K562 (cell line): ENCODE results near the gene TMEM247. TPM values are rescaled to one million over a fixed set of nuclear protein-coding genes. Genes with fewer than 3 reads are reported as not detected.

ENCODE experiments used
- HLTF ChIP-seq: fragments of 450-650 bp; IDR thresholded peaks from 2 replicates; pipeline ENCODE4 v1.6.1; 2016
- XRCC3 ChIP-seq: fragments of 450-650 bp; IDR thresholded peaks from 2 replicates; pipeline ENCODE4 v1.6.1; 2017; ENCODE audit warnings: mild to moderate bottlenecking, moderate library complexity
- ZNF699 ChIP-seq: fragments of 250-450 bp; sonication (Bioruptor Pico); IDR thresholded peaks from 2 replicates; pipeline ENCODE4 v1.8.0; 2021; ENCODE audit warnings: mild to moderate bottlenecking, moderate library complexity; ENCODE audit not compliant: insufficient replicate concordance
- polyA plus RNA-seq, 8 experiments: library from polyadenylated mRNA; depleted of rRNA in 4 of 8; stranded (reverse) in 5 of 8; unstranded in 3 of 8; fragments of >200 nt; fragmentation: Nextera tagmentation in 2 of 8; fragmentation: Illumina TruSeq in 1 of 8; extraction: Ambion mirVana in 2 of 8; extraction: Trizol in 1 of 8; gene quantifications; 2 replicates each; pipeline versions ENCODE4 v1.2.1 to v1.2.3, GENCODE V29; 2011 to 2014; ENCODE audit warnings: inconsistent platforms in 1 of 8, missing spikeins in 1 of 8
- total RNA-seq, 7 experiments: library from RNA; depleted of rRNA in 6 of 7; stranded (reverse); fragments of >200 nt in 6 of 7; fragmentation: Illumina TruSeq in 2 of 7; extraction: Trizol in 2 of 7; gene quantifications; 2 replicates each; pipeline versions ENCODE4 v1.2.1 to v1.2.3, GENCODE V29; 2011 to 2021; ENCODE audit warnings: low replicate concordance in 1 of 7
- TF ChIP-seq, protein P1 (sequence below): fragments of 200-800 bp; sonication (Bioruptor generic); IDR thresholded peaks from 2 replicates; pipeline ENCODE4 v1.6.1; 2016; ENCODE audit warnings: missing genetic modification characterization, missing compliant biosample characterization
- TF ChIP-seq, protein P2 (sequence below): fragments of 450-650 bp; IDR thresholded peaks from 2 replicates; pipeline ENCODE4 v1.6.1; 2016; ENCODE audit warnings: missing biosample characterization, missing genetic modification characterization

The TMEM247 gene
- total and polyA plus RNA-seq, 9 of the 15 experiments (the other 6 are each of a cell fraction or from before 2014, with no cell fraction given), result 0.24 to 4.7 (median 3.1) TPM

DNA sequence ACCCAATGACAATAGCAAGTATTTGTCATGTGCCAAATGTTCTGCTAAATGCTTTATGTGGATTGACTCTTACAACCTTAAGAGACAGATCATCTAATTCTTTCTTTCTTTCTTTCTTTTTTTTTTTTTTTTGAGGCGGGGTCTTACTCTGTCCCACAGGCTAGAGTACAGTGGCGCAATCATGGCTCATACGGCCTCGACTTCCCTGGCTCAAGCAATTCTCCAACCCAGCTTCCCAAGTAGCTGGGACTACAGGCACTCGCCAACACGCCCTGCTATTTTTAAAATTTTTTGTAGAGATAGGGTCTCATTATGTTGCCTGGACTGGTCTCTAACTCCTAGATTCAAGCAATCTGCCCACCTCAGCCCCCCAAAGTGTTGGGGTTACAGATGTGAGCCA is 21.4 kb downstream of the TMEM247 start (continued):
- TF ChIP-seq, protein P1, sequence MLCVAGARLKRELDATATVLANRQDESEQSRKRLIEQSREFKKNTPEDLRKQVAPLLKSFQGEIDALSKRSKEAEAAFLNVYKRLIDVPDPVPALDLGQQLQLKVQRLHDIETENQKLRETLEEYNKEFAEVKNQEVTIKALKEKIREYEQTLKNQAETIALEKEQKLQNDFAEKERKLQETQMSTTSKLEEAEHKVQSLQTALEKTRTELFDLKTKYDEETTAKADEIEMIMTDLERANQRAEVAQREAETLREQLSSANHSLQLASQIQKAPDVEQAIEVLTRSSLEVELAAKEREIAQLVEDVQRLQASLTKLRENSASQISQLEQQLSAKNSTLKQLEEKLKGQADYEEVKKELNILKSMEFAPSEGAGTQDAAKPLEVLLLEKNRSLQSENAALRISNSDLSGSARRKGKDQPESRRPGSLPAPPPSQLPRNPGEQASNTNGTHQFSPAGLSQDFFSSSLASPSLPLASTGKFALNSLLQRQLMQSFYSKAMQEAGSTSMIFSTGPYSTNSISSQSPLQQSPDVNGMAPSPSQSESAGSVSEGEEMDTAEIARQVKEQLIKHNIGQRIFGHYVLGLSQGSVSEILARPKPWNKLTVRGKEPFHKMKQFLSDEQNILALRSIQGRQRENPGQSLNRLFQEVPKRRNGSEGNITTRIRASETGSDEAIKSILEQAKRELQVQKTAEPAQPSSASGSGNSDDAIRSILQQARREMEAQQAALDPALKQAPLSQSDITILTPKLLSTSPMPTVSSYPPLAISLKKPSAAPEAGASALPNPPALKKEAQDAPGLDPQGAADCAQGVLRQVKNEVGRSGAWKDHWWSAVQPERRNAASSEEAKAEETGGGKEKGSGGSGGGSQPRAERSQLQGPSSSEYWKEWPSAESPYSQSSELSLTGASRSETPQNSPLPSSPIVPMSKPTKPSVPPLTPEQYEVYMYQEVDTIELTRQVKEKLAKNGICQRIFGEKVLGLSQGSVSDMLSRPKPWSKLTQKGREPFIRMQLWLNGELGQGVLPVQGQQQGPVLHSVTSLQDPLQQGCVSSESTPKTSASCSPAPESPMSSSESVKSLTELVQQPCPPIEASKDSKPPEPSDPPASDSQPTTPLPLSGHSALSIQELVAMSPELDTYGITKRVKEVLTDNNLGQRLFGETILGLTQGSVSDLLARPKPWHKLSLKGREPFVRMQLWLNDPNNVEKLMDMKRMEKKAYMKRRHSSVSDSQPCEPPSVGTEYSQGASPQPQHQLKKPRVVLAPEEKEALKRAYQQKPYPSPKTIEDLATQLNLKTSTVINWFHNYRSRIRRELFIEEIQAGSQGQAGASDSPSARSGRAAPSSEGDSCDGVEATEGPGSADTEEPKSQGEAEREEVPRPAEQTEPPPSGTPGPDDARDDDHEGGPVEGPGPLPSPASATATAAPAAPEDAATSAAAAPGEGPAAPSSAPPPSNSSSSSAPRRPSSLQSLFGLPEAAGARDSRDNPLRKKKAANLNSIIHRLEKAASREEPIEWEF, result no peak
- TF ChIP-seq, protein P2, sequence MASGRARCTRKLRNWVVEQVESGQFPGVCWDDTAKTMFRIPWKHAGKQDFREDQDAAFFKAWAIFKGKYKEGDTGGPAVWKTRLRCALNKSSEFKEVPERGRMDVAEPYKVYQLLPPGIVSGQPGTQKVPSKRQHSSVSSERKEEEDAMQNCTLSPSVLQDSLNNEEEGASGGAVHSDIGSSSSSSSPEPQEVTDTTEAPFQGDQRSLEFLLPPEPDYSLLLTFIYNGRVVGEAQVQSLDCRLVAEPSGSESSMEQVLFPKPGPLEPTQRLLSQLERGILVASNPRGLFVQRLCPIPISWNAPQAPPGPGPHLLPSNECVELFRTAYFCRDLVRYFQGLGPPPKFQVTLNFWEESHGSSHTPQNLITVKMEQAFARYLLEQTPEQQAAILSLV (tag), result no peak
- TF ChIP-seq ZNF699 (no peak), XRCC3 (no peak), HLTF (no peak)
